H1 (cell line): Measurements from ENCODE around the gene CIROP.

Experiments used
- EZH2 ChIP-seq: fragments of 200-600 bp; sonication (generic); IDR thresholded peaks from 2 replicates; pipeline ENCODE4 v1.7.1; 2012; ENCODE audit warnings: low read depth, mild to moderate bottlenecking, moderate library complexity, low read length, inconsistent platforms; ENCODE audit not compliant: severe bottlenecking
- FOSL1 ChIP-seq: IDR thresholded peaks from 2 replicates; pipeline ENCODE4 v1.6.1; 2011; ENCODE audit warnings: mild to moderate bottlenecking, low read depth, low read length, moderate library complexity; ENCODE audit not compliant: insufficient read depth
- HDAC6 ChIP-seq: IDR thresholded peaks from one replicate; pipeline ENCODE4 v1.7.1; 2012; ENCODE audit warnings: low read depth, mild to moderate bottlenecking, inconsistent platforms, low read length, moderate library complexity
- POLR2A ChIP-seq, 2 experiments: IDR thresholded peaks; 1 replicate in 1 of 2; 2 replicates in 1 of 2; pipeline ENCODE4 v1.6.1; 2011; ENCODE audit warnings: low read depth in 2 of 2, low read length in 2 of 2, mild to moderate bottlenecking in 2 of 2; ENCODE audit errors: control extremely low read depth in 1 of 2
- RAD21 ChIP-seq, 2 experiments: IDR thresholded peaks in 1 of 2; conservative IDR thresholded peaks in 1 of 2; 2 replicates each; pipeline ENCODE4 v1.6.1; 2011; ENCODE audit warnings: low read depth in 2 of 2, low read length in 2 of 2, improper control_type of control experiment in 1 of 2, inconsistent platforms in 1 of 2, mild to moderate bottlenecking in 1 of 2, moderate library complexity in 1 of 2
- TAF7 ChIP-seq: optimal IDR thresholded peaks from 2 replicates; pipeline ENCODE3; 2011; ENCODE audit warnings: low read depth, mild to moderate bottlenecking, inconsistent platforms, low read length, moderate library complexity, borderline replicate concordance
- TF ChIP-seq, protein P1 (sequence below), 3 experiments: IDR thresholded peaks; 1 replicate in 2 of 3; 2 replicates in 1 of 3; pipeline versions ENCODE4 v1.5.1 to v1.6.1; 2011; ENCODE audit warnings: low read length in 3 of 3, mild to moderate bottlenecking in 3 of 3, inconsistent platforms in 2 of 3, low read depth in 1 of 3, moderate library complexity in 1 of 3; ENCODE audit not compliant: insufficient read depth in 1 of 3; ENCODE audit errors: control extremely low read depth in 1 of 3

DNA sequence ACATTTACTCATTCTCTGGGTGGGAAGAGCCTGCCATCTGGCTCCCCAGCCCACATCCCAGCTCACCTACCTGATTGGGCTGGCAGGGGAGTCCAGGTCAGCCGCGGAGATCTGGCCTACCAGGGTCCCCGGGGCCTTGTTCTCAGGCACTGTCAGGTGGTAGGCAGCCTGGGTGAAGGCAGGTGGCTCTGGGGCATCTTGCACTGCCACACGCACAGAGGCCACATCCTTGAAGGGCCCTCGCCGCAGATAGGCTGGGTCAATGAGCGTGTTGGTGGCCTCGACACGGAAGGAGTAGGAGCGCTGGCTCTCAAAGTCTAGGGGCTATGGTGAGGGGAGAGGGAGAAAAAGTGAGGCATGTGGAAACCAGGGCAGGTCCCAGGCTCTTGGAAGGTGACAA lies 51.4 kb downstream of the CIROP start:
- TF ChIP-seq, protein P1, sequence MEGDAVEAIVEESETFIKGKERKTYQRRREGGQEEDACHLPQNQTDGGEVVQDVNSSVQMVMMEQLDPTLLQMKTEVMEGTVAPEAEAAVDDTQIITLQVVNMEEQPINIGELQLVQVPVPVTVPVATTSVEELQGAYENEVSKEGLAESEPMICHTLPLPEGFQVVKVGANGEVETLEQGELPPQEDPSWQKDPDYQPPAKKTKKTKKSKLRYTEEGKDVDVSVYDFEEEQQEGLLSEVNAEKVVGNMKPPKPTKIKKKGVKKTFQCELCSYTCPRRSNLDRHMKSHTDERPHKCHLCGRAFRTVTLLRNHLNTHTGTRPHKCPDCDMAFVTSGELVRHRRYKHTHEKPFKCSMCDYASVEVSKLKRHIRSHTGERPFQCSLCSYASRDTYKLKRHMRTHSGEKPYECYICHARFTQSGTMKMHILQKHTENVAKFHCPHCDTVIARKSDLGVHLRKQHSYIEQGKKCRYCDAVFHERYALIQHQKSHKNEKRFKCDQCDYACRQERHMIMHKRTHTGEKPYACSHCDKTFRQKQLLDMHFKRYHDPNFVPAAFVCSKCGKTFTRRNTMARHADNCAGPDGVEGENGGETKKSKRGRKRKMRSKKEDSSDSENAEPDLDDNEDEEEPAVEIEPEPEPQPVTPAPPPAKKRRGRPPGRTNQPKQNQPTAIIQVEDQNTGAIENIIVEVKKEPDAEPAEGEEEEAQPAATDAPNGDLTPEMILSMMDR (IDR thresholded peaks at IDR 0.05; ENCODE audit: control extremely low read depth in 1 of 3, insufficient read depth in 1 of 3, low read depth in 1 of 3, low read length in 3 of 3), result no peak
- no peak for TF ChIP-seq POLR2A (IDR thresholded peaks at IDR 0.05; ENCODE audit: control extremely low read depth in 1 of 2, low read depth in 2 of 2, low read length in 2 of 2)
- TF ChIP-seq FOSL1, result no peak
- TF ChIP-seq TAF7, result no peak
- no peak for TF ChIP-seq EZH2
- TF ChIP-seq HDAC6, result no peak
- no peak for TF ChIP-seq RAD21 (IDR thresholded peaks at IDR 0.05 in 1 of 2, conservative IDR thresholded peaks at IDR 0.05 in 1 of 2; ENCODE audit: low read depth in 2 of 2, low read length in 2 of 2)
